GM23338 (cell line): Measurements from ENCODE around the gene VEGFA. TPM values are rescaled to one million over a fixed set of nuclear protein-coding genes. Genes with fewer than 3 reads are reported as not detected.

Experiments used
- ATAC-seq: fragments of 200-7000 bp; cut with Tn5 transposase; 3 replicates; pipeline ENCODE4 v1.9.1; 2020
- DNase-seq: peaks from one replicate; pipeline ENCODE4 v3.0.0-alpha.2; 2015; ENCODE audit warnings: low spot score
- H2AFZ ChIP-seq: fragments of 200-600 bp; sonication (generic); 2 replicates; pipeline ENCODE4 v1.8.0; 2016; ENCODE audit warnings: antibody characterized with exemption, mild to moderate bottlenecking, moderate library complexity
- H3F3A ChIP-seq: fragments of 200-600 bp; sonication (generic); replicated peaks from 2 replicates; pipeline ENCODE4 v1.8.0; 2017; ENCODE audit warnings: antibody characterized with exemption, mixed run types, low read depth
- H3K27ac ChIP-seq: fragments of 200-600 bp; sonication (generic); 2 replicates; pipeline ENCODE4 v1.6.1; 2016; ENCODE audit warnings: low read depth
- H3K27me3 ChIP-seq: fragments of 200-600 bp; sonication (generic); 2 replicates; pipeline ENCODE4 v1.8.0; 2016; ENCODE audit warnings: mild to moderate bottlenecking, mixed run types, moderate library complexity; ENCODE audit not compliant: insufficient read depth
- H3K36me3 ChIP-seq: fragments of 200-600 bp; sonication (generic); 2 replicates; pipeline ENCODE4 v1.8.0; 2016; ENCODE audit warnings: mild to moderate bottlenecking; ENCODE audit not compliant: insufficient read depth
- H3K4me1 ChIP-seq: fragments of 200-600 bp; sonication (generic); 2 replicates; pipeline ENCODE4 v1.8.0; 2016; ENCODE audit warnings: mild to moderate bottlenecking, moderate library complexity; ENCODE audit not compliant: insufficient read depth
- H3K4me2 ChIP-seq: fragments of 200-600 bp; sonication (generic); 2 replicates; pipeline ENCODE4 v1.7.1; 2017; ENCODE audit warnings: mixed run types
- H3K4me3 ChIP-seq: fragments of 200-600 bp; sonication (generic); 2 replicates; pipeline ENCODE4 v1.6.1; 2016; ENCODE audit warnings: mixed run types
- H3K79me2 ChIP-seq: fragments of 200-600 bp; sonication (generic); replicated peaks from 2 replicates; pipeline ENCODE4 v1.8.0; 2017; ENCODE audit warnings: mild to moderate bottlenecking; ENCODE audit not compliant: insufficient read depth
- H3K9me2 ChIP-seq: fragments of 200-600 bp; sonication (generic); 2 replicates; pipeline ENCODE4 v1.8.0; 2017; ENCODE audit not compliant: insufficient read depth
- H4K20me1 ChIP-seq: fragments of 200-600 bp; sonication (generic); replicated peaks from 2 replicates; pipeline ENCODE4 v1.8.0; 2017; ENCODE audit warnings: mild to moderate bottlenecking; ENCODE audit not compliant: insufficient read depth
- H3K27ac Mint-ChIP-seq: 2 replicates; pipeline ENCODE4 v1.8.0; 2020; ENCODE audit warnings: inconsistent platforms, mild to moderate bottlenecking, moderate library complexity, mixed read lengths
- H3K27me3 Mint-ChIP-seq: 3 replicates; pipeline ENCODE4 v1.8.0; 2022; ENCODE audit warnings: low read depth, mild to moderate bottlenecking, moderate library complexity, mixed read lengths, inconsistent platforms; ENCODE audit not compliant: insufficient read depth, poor library complexity
- H3K36me3 Mint-ChIP-seq: 3 replicates; pipeline ENCODE4 v1.8.0; 2021; ENCODE audit warnings: low read depth, mild to moderate bottlenecking, inconsistent platforms, moderate library complexity, mixed read lengths
- H3K4me1 Mint-ChIP-seq: 3 replicates; pipeline ENCODE4 v1.8.0; 2020; ENCODE audit warnings: mild to moderate bottlenecking, inconsistent platforms, mixed read lengths
- H3K4me3 Mint-ChIP-seq: 3 replicates; pipeline ENCODE4 v1.8.0; 2021; ENCODE audit warnings: moderate library complexity, mild to moderate bottlenecking, inconsistent platforms, mixed read lengths
- H3K9me3 Mint-ChIP-seq: 3 replicates; pipeline ENCODE4 v1.8.0; 2020; ENCODE audit warnings: moderate library complexity, mild to moderate bottlenecking, inconsistent platforms, mixed read lengths
- CREB1 ChIP-seq: fragments of 250-450 bp; sonication (Bioruptor Pico); IDR thresholded peaks from 2 replicates; pipeline ENCODE4 v1.5.0; 2020; ENCODE audit warnings: low read depth, mild to moderate bottlenecking, moderate library complexity
- EZH2 ChIP-seq: fragments of 200-600 bp; sonication (generic); IDR thresholded peaks from one replicate; pipeline ENCODE4 v1.8.0; 2017; ENCODE audit warnings: antibody characterized with exemption, mild to moderate bottlenecking, low read depth; ENCODE audit not compliant: unreplicated experiment
- EZH2phosphoT487 ChIP-seq: fragments of 200-600 bp; sonication (generic); IDR thresholded peaks from one replicate; pipeline ENCODE4 v1.8.1; 2018; ENCODE audit warnings: antibody characterized with exemption; ENCODE audit not compliant: unreplicated experiment
- JUNB ChIP-seq: IDR thresholded peaks from one replicate; pipeline ENCODE4 v1.6.1; 2016; ENCODE audit warnings: antibody characterized with exemption; ENCODE audit not compliant: unreplicated experiment
- NANOG ChIP-seq: IDR thresholded peaks from 2 replicates; pipeline ENCODE4 v1.6.1; 2016; ENCODE audit warnings: antibody characterized with exemption, borderline replicate concordance
- POLR2AphosphoS5 ChIP-seq: IDR thresholded peaks from 2 replicates; pipeline ENCODE4 v1.6.1; 2016; ENCODE audit warnings: antibody characterized with exemption, low read depth
- STAT1 ChIP-seq: IDR thresholded peaks from one replicate; pipeline ENCODE4 v1.6.1; 2016; ENCODE audit warnings: antibody characterized with exemption; ENCODE audit not compliant: unreplicated experiment
- ZNF114 ChIP-seq: fragments of 250-450 bp; sonication (Bioruptor Pico); IDR thresholded peaks from 2 replicates; pipeline ENCODE4 v1.5.0; 2020; ENCODE audit warnings: mild to moderate bottlenecking, moderate library complexity
- ZNF331 ChIP-seq: fragments of 250-450 bp; sonication (Bioruptor Pico); IDR thresholded peaks from 2 replicates; pipeline ENCODE4 v1.5.0; 2020; ENCODE audit warnings: low read depth, mild to moderate bottlenecking, moderate library complexity
- polyA plus RNA-seq: library from polyadenylated mRNA; unstranded; fragments of >200 nt; fragmentation: Nextera tagmentation; extraction: Ambion mirVana; gene quantifications from 2 replicates; pipeline ENCODE4 v1.2.1, GENCODE V29; 2016
- total RNA-seq: library from RNA; depleted of rRNA; stranded (reverse); fragments of >200 nt; shearing (Covaris generic); gene quantifications from 2 replicates; pipeline ENCODE4 v1.2.3, GENCODE V29; 2014
- TF ChIP-seq, protein P1 (sequence below): IDR thresholded peaks from 2 replicates; pipeline ENCODE4 v1.6.1; 2016; ENCODE audit warnings: antibody characterized with exemption
- TF ChIP-seq, protein P2 (sequence below), 2 experiments: fragments of 200-600 bp in 1 of 2; sonication (generic) in 1 of 2; conservative IDR thresholded peaks; 2 replicates each; pipeline versions ENCODE4 v1.5.1 to v1.6.1; 2016 to 2017; ENCODE audit warnings: antibody characterized with exemption in 2 of 2, low read depth in 2 of 2, mild to moderate bottlenecking in 2 of 2, moderate library complexity in 1 of 2
- TF ChIP-seq, protein P3 (sequence below): IDR thresholded peaks from one replicate; pipeline ENCODE4 v1.6.1; 2018; ENCODE audit warnings: antibody characterized with exemption; ENCODE audit not compliant: unreplicated experiment
- TF ChIP-seq, protein P4 (sequence below): fragments of 250-450 bp; sonication (Bioruptor Pico); IDR thresholded peaks from 2 replicates; pipeline ENCODE4 v1.5.0; 2020; ENCODE audit warnings: mild to moderate bottlenecking, moderate library complexity

The VEGFA gene
- total and polyA plus RNA-seq, 2 experiments from 2014 or later, result 10.9 to 61.1 TPM

DNA sequence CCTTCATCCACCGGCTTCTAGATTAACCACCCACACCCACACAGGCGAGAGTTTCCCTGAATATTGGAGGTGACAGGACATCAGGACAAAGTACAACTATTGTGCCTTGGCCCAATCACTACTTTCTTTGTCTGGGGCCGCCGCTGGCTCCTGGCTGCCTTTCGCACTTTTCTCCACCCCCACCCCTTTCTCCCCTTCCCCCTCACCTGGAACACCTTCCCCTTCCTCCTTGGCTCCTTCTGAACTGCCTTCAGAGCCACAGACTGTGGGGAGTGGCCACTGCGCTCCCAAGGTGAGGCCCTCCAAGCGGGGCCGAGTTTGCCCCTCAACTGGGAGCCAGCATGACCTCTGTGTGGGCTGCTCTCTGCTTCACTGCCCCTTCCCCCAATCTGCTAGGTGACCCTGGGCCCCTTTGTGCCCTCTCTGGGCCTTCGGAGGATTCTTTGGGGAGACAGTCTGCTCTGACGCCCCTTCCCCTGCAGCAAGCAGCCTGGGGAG is 3.0 kb upstream of the VEGFA start:
- peak; percentile 36 for DNase-seq
- Mint-ChIP-seq H3K4me3 (no peak overlapping the region; the same call in 2 of the 3 replicates), H3K27me3 (peaks cover 21% of the 10 kb centered on the region), H3K9me3 (peaks cover 3% of the 10 kb centered on the region; the same call in 1 of the 3 replicates), H3K4me1 (peaks cover 22% of the 10 kb centered on the region), H3K27ac (no peak overlapping the region), H3K36me3 (peaks cover 4% of the 10 kb centered on the region; the same call in 2 of the 3 replicates)
- Histone ChIP-seq H3F3A (no peaks in the 10 kb centered on the region), H4K20me1 (no peaks in the 10 kb centered on the region), H3K79me2 (peaks cover 9% of the 10 kb centered on the region), H3K4me1 (peaks cover 17% of the 10 kb centered on the region), H2AFZ (peak overlapping the region; percentile 94), H3K27me3 (no peaks in the 10 kb centered on the region), H3K9me2 (0 out of 2 replicates have a peak, but pooled peaks cover 3% of the 10 kb centered on the region), H3K4me3 (no peak overlapping the region), H3K27ac (no peak overlapping the region), H3K4me2 (peak overlapping the region; percentile 60), H3K36me3 (no peaks in the 10 kb centered on the region)
- TF ChIP-seq, protein P1, sequence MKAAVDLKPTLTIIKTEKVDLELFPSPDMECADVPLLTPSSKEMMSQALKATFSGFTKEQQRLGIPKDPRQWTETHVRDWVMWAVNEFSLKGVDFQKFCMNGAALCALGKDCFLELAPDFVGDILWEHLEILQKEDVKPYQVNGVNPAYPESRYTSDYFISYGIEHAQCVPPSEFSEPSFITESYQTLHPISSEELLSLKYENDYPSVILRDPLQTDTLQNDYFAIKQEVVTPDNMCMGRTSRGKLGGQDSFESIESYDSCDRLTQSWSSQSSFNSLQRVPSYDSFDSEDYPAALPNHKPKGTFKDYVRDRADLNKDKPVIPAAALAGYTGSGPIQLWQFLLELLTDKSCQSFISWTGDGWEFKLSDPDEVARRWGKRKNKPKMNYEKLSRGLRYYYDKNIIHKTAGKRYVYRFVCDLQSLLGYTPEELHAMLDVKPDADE, result no peak
- TF ChIP-seq ZNF331 (no peak), STAT1 (no peak), POLR2AphosphoS5 (no peak), ZNF114 (CRISPR knock-in tag) (no peak), NANOG (no peak), EZH2phosphoT487 (no peak), EZH2 (no peak), CREB1 (CRISPR knock-in tag) (no peak), JUNB (no peak)
- TF ChIP-seq, protein P2, sequence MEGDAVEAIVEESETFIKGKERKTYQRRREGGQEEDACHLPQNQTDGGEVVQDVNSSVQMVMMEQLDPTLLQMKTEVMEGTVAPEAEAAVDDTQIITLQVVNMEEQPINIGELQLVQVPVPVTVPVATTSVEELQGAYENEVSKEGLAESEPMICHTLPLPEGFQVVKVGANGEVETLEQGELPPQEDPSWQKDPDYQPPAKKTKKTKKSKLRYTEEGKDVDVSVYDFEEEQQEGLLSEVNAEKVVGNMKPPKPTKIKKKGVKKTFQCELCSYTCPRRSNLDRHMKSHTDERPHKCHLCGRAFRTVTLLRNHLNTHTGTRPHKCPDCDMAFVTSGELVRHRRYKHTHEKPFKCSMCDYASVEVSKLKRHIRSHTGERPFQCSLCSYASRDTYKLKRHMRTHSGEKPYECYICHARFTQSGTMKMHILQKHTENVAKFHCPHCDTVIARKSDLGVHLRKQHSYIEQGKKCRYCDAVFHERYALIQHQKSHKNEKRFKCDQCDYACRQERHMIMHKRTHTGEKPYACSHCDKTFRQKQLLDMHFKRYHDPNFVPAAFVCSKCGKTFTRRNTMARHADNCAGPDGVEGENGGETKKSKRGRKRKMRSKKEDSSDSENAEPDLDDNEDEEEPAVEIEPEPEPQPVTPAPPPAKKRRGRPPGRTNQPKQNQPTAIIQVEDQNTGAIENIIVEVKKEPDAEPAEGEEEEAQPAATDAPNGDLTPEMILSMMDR (conservative IDR thresholded peaks at IDR 0.05; ENCODE audit: low read depth in 2 of 2), result no peak
- TF ChIP-seq, protein P3, sequence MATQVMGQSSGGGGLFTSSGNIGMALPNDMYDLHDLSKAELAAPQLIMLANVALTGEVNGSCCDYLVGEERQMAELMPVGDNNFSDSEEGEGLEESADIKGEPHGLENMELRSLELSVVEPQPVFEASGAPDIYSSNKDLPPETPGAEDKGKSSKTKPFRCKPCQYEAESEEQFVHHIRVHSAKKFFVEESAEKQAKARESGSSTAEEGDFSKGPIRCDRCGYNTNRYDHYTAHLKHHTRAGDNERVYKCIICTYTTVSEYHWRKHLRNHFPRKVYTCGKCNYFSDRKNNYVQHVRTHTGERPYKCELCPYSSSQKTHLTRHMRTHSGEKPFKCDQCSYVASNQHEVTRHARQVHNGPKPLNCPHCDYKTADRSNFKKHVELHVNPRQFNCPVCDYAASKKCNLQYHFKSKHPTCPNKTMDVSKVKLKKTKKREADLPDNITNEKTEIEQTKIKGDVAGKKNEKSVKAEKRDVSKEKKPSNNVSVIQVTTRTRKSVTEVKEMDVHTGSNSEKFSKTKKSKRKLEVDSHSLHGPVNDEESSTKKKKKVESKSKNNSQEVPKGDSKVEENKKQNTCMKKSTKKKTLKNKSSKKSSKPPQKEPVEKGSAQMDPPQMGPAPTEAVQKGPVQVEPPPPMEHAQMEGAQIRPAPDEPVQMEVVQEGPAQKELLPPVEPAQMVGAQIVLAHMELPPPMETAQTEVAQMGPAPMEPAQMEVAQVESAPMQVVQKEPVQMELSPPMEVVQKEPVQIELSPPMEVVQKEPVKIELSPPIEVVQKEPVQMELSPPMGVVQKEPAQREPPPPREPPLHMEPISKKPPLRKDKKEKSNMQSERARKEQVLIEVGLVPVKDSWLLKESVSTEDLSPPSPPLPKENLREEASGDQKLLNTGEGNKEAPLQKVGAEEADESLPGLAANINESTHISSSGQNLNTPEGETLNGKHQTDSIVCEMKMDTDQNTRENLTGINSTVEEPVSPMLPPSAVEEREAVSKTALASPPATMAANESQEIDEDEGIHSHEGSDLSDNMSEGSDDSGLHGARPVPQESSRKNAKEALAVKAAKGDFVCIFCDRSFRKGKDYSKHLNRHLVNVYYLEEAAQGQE, result no peak
- TF ChIP-seq, protein P4, sequence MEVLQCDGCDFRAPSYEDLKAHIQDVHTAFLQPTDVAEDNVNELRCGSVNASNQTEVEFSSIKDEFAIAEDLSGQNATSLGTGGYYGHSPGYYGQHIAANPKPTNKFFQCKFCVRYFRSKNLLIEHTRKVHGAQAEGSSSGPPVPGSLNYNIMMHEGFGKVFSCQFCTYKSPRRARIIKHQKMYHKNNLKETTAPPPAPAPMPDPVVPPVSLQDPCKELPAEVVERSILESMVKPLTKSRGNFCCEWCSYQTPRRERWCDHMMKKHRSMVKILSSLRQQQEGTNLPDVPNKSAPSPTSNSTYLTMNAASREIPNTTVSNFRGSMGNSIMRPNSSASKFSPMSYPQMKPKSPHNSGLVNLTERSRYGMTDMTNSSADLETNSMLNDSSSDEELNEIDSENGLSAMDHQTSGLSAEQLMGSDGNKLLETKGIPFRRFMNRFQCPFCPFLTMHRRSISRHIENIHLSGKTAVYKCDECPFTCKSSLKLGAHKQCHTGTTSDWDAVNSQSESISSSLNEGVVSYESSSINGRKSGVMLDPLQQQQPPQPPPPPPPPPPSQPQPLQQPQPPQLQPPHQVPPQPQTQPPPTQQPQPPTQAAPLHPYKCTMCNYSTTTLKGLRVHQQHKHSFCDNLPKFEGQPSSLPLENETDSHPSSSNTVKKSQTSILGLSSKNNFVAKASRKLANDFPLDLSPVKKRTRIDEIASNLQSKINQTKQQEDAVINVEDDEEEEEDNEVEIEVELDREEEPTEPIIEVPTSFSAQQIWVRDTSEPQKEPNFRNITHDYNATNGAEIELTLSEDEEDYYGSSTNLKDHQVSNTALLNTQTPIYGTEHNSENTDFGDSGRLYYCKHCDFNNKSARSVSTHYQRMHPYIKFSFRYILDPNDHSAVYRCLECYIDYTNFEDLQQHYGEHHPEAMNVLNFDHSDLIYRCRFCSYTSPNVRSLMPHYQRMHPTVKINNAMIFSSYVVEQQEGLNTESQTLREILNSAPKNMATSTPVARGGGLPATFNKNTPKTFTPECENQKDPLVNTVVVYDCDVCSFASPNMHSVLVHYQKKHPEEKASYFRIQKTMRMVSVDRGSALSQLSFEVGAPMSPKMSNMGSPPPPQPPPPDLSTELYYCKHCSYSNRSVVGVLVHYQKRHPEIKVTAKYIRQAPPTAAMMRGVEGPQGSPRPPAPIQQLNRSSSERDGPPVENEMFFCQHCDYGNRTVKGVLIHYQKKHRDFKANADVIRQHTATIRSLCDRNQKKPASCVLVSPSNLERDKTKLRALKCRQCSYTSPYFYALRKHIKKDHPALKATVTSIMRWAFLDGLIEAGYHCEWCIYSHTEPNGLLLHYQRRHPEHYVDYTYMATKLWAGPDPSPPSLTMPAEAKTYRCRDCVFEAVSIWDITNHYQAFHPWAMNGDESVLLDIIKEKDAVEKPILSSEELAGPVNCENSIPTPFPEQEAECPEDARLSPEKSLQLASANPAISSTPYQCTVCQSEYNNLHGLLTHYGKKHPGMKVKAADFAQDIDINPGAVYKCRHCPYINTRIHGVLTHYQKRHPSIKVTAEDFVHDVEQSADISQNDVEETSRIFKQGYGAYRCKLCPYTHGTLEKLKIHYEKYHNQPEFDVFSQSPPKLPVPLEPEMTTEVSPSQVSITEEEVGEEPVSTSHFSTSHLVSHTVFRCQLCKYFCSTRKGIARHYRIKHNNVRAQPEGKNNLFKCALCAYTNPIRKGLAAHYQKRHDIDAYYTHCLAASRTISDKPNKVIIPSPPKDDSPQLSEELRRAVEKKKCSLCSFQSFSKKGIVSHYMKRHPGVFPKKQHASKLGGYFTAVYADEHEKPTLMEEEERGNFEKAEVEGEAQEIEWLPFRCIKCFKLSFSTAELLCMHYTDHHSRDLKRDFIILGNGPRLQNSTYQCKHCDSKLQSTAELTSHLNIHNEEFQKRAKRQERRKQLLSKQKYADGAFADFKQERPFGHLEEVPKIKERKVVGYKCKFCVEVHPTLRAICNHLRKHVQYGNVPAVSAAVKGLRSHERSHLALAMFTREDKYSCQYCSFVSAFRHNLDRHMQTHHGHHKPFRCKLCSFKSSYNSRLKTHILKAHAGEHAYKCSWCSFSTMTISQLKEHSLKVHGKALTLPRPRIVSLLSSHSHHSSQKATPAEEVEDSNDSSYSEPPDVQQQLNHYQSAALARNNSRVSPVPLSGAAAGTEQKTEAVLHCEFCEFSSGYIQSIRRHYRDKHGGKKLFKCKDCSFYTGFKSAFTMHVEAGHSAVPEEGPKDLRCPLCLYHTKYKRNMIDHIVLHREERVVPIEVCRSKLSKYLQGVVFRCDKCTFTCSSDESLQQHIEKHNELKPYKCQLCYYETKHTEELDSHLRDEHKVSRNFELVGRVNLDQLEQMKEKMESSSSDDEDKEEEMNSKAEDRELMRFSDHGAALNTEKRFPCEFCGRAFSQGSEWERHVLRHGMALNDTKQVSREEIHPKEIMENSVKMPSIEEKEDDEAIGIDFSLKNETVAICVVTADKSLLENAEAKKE (CRISPR knock-in tag), result no peak
- ATAC-seq, result no peak
